HG03460 (cell line): ENCODE data around the gene RGS11.
"Not testable (repeated sequence)": the region's sequence is repeated elsewhere in the genome, so short reads cannot be mapped to it uniquely, and the experiment has no call there.

ENCODE experiments used
- ATAC-seq: cut with Tn5 transposase; IDR thresholded peaks from one replicate; pipeline ENCODE4 v1.9.1; 2021; ENCODE audit not compliant: unreplicated experiment

The RGS11 gene

GRCh38 chr16:230949-231348 lies 44.8 kb downstream of the RGS11 start:
- no peak for ATAC-seq

- ATAC-seq = not testable (repeated sequence)
These were observed 45.4 kb downstream of the RGS11 start for GRCh38 chr16:230351-230750.

GRCh38 chr16:229731-230281 lies 45.9 kb downstream of the RGS11 start:
- no peak for ATAC-seq

- peak; percentile 79 for ATAC-seq
These were observed 46.7 kb downstream of the RGS11 start, which contains the start of gene LUC7L for GRCh38 chr16:228852-229730. TSS of gene LUC7L (minus strand) at chr16:229449. CDS start at chr16:229339, 110 bp downstream.

GRCh38 chr16:228151-228851 lies 47.4 kb downstream of the RGS11 start:
- no peak for ATAC-seq

GRCh38 chr16:220021-220420 lies 55.7 kb downstream of the RGS11 start:
- ATAC-seq = no peak
